GM20000 (cell line): ENCODE measurements around the gene SMIM26.

Source experiments
- DNase-seq: peaks from one replicate; pipeline ENCODE4 v3.0.0; 2012; ENCODE audit warnings: low spot score
- TF ChIP-seq, protein P1 (sequence below): IDR thresholded peaks from 2 replicates; pipeline ENCODE4 v1.5.1; 2012; ENCODE audit warnings: mild to moderate bottlenecking, control low read depth; ENCODE audit errors: extremely low read depth, missing control alignments

The SMIM26 gene

DNA sequence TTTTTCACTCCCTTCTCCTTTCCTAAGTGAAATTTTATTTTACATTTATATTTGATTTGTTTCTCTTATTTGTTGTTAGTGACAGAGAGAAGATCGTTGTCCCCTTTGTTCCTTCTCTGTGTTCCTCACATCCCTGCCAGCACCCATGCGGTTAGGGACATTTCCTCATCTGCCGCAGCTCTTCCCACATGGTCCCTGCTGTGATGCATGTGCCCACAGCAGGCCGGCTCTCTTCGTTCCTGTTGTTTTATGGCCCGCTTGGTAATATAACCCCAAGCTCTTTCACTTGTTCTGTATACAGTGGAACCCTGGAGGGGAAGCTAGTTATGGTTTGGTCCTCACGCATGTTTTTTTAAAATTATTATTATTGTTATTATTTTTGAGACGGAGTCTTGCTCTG is 44.3 kb downstream of the SMIM26 start:
- no peak for DNase-seq
- TF ChIP-seq, protein P1, sequence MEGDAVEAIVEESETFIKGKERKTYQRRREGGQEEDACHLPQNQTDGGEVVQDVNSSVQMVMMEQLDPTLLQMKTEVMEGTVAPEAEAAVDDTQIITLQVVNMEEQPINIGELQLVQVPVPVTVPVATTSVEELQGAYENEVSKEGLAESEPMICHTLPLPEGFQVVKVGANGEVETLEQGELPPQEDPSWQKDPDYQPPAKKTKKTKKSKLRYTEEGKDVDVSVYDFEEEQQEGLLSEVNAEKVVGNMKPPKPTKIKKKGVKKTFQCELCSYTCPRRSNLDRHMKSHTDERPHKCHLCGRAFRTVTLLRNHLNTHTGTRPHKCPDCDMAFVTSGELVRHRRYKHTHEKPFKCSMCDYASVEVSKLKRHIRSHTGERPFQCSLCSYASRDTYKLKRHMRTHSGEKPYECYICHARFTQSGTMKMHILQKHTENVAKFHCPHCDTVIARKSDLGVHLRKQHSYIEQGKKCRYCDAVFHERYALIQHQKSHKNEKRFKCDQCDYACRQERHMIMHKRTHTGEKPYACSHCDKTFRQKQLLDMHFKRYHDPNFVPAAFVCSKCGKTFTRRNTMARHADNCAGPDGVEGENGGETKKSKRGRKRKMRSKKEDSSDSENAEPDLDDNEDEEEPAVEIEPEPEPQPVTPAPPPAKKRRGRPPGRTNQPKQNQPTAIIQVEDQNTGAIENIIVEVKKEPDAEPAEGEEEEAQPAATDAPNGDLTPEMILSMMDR = no peak

DNA sequence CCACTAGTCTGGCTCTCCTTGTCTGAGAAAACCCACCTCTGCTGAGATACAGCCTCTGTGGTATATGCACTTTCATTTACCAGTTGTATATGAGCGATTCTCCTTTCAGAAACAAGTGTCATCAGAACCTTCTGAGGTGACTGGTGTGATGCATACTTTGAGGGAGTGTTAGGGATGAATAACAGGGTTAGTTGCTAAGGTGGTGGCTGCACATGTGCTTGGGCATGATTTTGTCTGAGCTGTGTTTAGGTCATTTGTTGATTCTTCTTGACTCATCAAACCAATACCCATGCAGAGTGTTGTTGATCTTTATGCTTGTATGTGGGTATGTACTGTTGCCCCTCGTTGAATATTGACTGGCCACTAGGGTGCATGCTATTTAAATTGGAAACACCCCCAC is 46.3 kb downstream of the SMIM26 start:
- no peak for DNase-seq
- TF ChIP-seq, protein P1 = no peak

- TF ChIP-seq, protein P1 = no peak
- no peak for DNase-seq
Measured at GRCh38 chr20:18614244-18614643, 47.0 kb downstream of the SMIM26 start.

DNA sequence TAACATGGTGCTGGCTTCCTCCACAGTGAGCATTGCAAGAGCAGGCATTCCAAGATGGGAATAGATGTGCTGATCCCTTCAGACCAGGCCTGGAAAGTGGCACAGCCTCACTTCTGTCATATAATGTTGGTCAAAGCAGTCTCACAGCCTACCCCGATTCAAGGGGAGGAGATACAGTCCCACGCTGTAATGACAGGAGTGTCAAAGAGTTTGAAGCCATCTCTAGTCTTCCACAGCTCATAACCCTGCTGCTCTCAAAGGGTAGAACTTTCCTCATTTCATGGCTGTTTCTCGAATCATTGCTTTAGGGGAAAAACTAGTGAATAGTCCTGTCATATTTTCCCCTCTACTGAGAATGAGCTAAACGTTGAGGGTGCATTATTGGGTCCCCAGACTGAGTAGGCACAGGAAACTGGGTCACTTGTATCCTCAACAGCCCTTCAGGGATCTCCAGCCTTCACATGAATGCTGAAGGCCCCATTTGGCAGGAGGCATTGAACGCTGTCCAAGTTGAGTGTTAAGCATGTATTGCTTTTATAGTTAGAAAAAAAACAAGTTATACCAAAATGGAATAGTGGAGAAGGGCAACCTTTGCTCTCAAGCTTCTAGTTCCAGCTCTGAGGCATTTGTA is 47.9 kb downstream of the SMIM26 start:
- DNase-seq = no peak
- TF ChIP-seq, protein P1 = no peak
